Endothelial cell of hepatic sinusoid (primary cell): ENCODE data around the gene SSTR5.

Experiments
- in situ Hi-C: cut with HindIII; loops from 2 replicates; pipeline ENCODE4 v1.10.0; 2017; ENCODE audit warnings: low sequenced_read_pairs

The SSTR5 gene

DNA sequence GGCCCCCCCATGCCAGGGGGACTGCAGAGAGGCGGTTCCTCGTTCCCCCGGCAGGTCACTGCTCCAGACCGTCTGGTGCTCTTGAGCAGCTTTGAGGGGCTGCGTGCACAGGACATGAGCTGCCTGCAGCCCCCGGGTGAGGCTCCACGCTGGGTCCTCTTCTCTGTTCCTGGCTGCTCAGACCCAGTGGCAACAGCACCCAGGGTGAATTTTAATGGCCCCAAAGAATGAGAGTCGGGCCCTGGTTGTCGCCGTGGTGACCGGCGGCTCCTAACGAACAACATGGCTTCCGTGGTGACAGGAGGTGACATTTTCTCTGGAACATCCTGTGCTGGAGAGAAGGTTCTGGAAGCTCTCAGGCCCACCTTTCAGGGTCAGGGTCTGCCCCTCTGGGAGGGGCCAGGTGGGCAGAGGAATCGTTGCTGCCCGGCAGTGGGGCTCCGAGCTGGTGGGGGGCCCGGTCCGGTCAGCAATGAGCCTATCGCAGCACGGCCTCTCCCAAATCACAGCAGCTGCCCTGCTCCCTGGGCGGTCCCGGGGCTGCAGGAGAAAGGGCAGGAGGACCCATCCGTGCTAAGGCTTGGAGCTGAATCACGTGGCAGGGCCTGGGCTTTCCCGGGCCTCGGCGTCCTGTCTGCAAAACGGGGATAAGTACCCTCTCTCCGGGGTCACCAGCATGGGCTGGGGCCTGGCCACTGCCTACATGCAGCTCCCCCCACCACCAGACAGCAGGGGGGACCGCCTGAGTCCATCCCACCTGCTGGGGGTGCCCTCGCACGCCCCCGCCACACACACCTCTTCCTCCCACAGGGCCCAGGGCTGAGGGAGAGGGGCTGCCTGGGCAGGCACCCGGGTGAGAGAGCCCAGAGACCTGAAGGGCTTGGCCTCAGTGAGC is 26.9 kb downstream of the SSTR5 start:
- in situ Hi-C loops = no loop called here

DNA sequence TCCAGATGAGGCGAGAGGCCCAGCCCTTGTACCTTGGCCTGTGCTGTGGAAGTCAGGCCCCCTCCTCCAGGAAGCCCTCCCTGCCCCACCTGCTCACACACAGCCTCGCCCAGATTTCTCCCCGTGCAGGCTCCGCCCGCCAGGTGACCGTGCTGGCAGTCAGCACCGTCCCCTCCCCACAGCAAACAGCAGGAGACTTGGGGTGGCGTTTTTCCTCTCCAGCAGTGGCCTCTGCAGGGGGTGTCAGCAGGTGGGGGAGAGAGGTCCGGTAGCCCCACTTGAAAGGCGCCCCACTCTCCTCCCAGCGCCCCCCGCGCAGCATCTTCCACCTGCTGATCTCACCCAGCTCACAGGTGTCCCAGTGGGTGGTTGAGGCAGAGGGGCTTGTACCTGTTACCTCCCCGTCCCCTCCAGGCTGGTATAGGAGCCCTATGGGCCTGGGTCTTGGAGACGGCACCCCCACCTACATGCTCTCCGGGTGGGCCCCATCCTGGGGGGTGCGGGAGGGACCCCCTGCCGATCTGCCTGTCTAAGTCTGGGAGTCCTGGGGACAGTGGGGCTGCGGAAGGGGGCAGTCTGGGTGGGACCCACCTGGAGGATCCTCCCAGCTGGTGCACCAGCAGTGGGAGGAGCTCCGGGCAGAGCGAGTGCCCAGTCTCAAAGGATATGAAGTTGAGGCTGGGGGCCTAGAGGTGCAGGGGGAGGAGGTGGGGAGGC is 27.7 kb downstream of the SSTR5 start:
- in situ Hi-C loops = no loop called here

- in situ Hi-C loops = no loop called here
These were observed 28.6 kb downstream of the SSTR5 start for GRCh38 chr16:1101133-1101532.

DNA sequence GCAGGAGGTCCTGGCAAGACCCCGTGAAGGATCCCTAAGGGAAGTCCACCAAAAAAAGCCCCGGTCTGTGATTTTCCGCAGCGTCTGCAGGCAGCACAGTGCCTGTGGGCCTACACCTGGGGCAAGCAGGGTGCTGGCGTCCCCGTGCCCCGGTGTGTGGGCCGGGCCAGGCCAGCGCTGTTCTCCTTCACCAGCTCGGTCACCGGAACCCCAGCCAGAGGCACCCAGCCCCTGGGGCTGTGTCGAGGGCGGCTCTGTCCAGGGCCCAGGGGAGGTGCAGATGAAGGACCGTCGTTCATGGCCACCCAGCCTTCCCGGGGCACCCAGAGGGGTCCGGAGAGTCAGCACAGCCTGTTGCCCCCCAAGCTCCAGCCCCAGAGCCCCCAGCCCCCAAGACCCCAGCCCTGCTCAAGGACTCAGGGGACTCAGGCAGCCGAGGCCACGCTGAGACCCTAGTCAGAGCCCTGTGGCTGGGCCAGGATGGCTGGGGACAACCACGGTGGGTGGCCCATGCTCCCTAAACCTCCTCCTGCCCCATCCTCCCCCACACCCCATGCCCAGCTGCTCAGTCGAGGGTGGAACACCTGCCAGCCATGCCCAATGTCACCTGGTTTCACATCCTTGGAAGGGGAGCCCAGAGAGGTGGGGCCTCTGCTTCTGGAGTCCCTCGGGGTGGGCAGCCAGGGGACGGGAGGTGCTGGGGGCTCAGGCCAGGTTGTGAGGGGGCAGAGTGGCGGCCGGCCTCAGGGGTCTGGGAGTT is 29.2 kb downstream of the SSTR5 start:
- in situ Hi-C loops = no loop called here

GRCh38 chr16:1102333-1102700 is 29.8 kb downstream of the SSTR5 start:
- in situ Hi-C loops = no loop called here

- in situ Hi-C loops = no loop called here
These were observed 30.5 kb downstream of the SSTR5 start for GRCh38 chr16:1102921-1103635.

GRCh38 chr16:1103636-1103980 is 31.1 kb downstream of the SSTR5 start:
- in situ Hi-C loops = no loop called here

- in situ Hi-C loops = no loop called here
These were observed 33.5 kb downstream of the SSTR5 start for GRCh38 chr16:1105888-1106620.

DNA sequence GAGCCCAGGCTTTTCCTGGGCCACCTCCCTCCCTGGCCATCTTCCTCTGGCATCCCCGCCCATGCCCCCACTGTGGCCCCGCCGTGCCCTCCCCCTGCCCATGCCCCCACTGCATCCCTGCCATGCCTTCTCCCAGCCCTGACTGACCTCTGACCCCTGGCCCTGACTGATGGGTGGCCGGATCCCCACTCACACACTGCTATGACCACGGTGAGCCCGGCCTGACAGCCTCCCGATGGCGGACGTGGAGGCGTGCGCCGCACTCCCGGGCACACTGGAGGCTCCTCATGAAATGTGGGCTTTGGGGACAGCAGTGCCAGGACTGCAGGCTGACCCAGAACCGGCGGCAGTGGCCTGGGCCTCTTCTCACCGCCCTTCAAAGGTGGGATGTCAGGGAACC is 34.1 kb downstream of the SSTR5 start:
- in situ Hi-C loops = no loop called here

- in situ Hi-C loops = no loop called here
These were observed 34.6 kb downstream of the SSTR5 start for GRCh38 chr16:1107141-1107540.

DNA sequence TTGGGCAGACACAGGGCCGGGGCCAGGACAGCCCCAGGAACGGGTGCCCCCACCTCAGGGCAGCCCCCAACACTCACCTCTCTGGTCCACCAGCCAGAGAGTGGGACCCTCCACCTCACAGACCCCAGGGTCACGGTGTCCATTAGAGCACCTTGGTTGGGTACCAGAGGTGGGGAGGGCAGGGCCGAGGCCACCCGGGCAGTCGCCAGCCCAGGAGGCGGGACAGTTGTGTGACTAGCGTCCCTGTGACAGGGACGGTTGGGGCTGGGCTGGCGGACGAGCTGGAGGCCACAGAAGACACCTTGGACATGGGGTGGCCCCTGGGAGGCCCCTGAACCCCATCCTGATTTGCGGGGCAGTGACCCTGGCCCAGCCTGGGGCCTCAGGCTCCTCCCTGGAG is 35.2 kb downstream of the SSTR5 start:
- in situ Hi-C loops = no loop called here

DNA sequence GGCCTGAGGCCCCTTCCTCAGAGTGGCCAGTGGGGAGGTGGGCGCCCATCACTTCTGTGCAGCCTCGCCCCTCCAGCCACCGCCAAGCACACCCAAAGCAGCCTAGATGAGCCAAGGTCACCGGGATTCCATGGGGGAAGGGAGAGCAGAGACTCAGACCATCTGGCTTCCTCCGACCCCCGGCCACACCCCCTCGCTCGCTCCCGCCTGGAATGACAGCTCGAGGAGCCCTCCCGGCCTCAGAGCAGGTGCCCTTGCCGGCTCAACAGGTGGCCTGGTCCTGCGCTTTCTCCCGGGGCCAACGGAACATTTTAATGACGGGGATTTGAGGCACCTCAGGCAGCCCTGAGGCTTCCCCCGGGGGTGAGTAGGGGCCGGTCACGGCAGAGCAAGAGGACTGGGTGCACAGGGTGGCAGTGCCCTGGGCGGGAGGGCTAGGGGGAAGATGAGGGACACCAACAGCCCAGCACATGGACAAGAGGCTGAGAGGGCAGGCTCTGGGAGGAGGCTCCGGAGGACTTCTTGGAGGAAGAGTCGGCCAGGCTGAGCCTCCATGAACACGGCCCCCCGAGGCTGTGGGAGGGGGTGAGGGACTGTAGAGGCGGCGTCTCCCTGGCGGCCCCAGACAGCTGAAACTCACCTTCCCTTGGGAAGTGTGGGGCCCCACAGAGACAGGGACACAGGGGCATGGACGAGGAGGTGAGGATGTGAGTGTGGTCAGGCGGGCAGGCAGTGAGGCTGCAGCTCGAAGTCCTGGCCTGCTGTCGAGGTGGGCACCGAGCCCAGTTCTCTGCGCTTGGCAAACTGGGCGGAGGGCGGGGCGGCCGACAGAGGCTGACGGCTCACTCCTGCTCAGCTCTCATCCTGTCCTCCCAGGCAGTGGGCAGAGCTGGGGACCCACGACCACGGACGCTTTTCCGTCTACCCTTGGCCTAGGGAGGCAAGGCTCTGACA is 36.0 kb downstream of the SSTR5 start:
- in situ Hi-C loops = no loop called here

DNA sequence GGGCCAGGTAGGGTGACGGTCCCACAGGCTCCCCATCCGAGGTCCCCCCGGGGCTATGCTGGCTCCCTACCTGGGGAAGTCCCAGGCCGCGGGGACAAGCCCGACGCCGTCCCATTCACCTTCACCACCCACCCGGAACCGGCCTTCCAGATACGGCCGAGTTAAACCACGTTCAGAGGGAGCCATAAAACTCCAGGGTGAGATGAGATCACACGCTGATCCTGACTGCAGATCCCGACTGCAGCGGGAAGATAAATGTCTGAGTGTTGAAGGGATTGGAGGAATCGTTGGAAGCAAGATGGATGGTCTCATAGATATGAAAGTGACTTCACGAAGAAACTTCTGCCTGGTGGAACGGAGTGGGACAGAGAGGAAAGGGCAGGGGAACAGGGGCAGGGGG is 37.1 kb downstream of the SSTR5 start:
- in situ Hi-C loops = loop anchor here (5.0 to 10.0 kb wide), 4 partner anchors 42 to 275 kb away; no protein-coding TSS in a partner anchor

GRCh38 chr16:1112506-1113184 is 40.1 kb downstream of the SSTR5 start:
- in situ Hi-C loops = loop anchor here (5.0 to 10.0 kb wide), 4 partner anchors 45 to 278 kb away; no protein-coding TSS in a partner anchor

- in situ Hi-C loops = loop anchor here (5.0 to 10.0 kb wide), 4 partner anchors 46 to 279 kb away; no protein-coding TSS in a partner anchor
These were observed 40.9 kb downstream of the SSTR5 start for GRCh38 chr16:1113489-1113888.

DNA sequence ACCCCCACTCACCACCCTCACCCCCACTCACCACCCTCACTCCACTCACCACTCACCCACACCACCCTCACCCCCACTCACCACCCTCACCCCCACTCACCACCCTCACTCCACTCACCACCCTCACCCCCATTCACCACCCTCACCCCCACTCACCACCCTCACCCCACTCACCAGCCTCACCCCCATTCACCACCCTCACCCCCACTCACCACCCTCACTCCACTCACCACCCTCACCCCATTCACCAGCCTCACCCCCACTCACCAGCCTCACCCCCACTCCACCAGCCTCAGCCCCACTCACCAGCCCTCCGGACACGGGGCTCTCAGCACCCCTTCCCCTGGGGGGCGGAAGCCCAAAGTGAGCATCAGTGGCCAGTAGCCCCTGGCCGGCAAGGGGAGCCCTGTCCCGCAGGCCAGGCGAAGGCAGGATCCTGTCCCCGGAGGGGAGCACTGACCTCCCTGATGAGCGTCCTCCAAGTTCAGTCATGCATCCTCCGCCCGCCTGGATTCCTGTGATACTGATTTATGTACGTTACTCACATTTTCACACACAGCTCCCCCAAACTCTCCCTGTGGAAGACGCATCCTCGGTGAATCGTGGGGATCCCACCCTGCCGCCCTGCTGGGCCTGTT is 41.5 kb downstream of the SSTR5 start:
- in situ Hi-C loops = loop anchor here (5.0 to 10.0 kb wide), 4 partner anchors 47 to 279 kb away; no protein-coding TSS in a partner anchor

GRCh38 chr16:1116693-1117077 is 44.1 kb downstream of the SSTR5 start:
- in situ Hi-C loops = loop anchor here (10.0 kb wide), 3 partner anchors 98 to 282 kb away; no protein-coding TSS in a partner anchor
